ENCODE measurements around the gene PMFBP1.

PMFBP1 gene

DNA sequence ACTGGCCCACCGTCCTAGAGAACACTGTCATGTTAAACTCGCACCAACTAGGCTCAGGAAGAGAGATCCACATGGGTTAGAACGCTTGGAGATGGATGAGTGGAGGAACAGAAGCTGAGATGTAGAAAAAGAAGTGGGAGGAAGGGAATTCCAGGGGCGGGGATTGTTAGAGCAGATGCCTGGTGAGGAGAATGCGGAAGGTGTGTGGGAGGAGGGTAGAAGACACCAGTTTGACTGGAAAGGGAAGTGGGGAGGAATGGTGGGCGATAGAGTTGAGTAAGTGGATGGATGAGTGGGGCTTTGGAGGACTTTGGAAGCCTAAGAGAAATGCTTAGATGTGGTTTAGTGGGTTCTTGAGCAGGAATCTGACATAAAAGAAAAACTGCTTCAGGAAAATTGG lies 40.9 kb downstream of the PMFBP1 start:
- no peak for DNase-seq (ENCODE audit: low read depth, low spot score)

GRCh38 chr16:72129976-72130656 lies 41.8 kb downstream of the PMFBP1 start:
- no peak for DNase-seq (ENCODE audit: low read depth, low spot score)

DNA sequence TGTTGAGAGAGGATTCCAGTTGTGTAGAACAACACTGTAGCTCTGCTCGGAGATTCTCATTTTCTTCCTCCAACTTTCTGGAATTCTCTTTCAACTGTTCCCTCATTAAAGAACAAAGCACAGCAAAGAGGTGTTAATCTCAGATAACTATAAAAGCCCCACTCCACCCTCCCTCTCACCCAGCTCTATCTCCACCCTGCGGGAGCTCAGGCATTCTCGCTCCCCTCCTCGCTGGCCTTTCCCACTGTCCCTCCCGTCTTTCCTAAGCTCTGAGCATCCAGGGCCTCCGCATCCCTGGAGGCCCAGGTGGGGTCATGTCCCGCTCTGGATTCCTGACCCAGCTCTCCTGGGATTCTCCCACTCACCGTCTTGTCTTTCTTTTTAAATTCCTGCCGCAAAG lies 43.3 kb downstream of the PMFBP1 start:
- DNase-seq (ENCODE audit: low read depth, low spot score), result no peak

- DNase-seq (ENCODE audit: low read depth, low spot score), result no peak
Measured at GRCh38 chr16:72126429-72126765, 45.6 kb downstream of the PMFBP1 start.

- no peak for DNase-seq (ENCODE audit: low read depth, low spot score)
Measured at GRCh38 chr16:72125635-72126428, 46.1 kb downstream of the PMFBP1 start.

DNA sequence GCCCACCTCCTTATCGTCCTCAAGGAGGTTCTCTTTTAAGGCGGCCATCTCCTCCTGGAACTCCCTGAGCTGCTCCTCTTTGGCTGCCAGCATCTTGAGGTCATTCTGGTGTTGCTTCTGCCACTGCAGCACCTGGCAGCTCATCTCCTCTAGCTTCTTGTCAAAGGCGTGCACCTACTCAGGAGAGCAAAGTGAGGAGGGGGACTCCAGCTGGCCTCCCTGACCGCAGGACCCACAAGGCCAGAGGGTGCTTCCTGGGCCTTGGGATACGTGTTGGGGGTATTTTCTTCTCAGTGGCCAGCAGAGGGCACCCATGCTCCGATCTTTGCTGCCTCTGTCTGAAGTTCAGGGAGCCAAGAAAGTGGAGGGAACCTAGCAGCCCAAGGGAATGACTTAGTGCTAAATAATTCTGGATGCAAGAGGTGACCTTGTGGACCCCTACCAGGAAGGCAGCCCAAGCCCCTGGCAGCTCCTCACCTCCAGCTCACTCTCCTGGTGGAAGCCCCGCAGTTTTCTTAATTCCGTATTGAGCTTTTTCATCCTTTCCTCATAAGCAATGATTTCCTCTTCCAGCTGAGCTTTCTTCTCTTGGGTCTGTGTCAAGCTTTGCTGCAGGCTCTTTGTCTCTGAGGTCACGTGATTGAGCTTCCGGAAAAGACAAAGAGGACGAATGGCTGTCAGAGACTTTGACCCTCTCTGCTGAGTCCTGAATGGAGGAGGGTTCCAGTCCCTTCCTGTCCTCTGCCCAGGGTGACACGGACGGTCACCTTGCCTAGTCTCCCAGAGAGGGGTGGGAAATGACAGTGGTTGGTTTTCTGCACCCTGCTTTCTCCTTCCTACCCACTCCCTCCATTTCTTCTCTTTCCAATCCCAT lies 47.0 kb downstream of the PMFBP1 start:
- peak; percentile 88 for DNase-seq (ENCODE audit: low read depth, low spot score)

GRCh38 chr16:72124148-72124547 lies 47.8 kb downstream of the PMFBP1 start:
- no peak for DNase-seq (ENCODE audit: low read depth, low spot score)

GRCh38 chr16:72123426-72123825 lies 48.5 kb downstream of the PMFBP1 start:
- no peak for DNase-seq (ENCODE audit: low read depth, low spot score)

- no peak for DNase-seq (ENCODE audit: low read depth, low spot score)
Measured at GRCh38 chr16:72122916-72123315, 49.0 kb downstream of the PMFBP1 start.

- no peak for DNase-seq (ENCODE audit: low read depth, low spot score)
Measured at GRCh38 chr16:72122308-72122707, 49.6 kb downstream of the PMFBP1 start.

DNA sequence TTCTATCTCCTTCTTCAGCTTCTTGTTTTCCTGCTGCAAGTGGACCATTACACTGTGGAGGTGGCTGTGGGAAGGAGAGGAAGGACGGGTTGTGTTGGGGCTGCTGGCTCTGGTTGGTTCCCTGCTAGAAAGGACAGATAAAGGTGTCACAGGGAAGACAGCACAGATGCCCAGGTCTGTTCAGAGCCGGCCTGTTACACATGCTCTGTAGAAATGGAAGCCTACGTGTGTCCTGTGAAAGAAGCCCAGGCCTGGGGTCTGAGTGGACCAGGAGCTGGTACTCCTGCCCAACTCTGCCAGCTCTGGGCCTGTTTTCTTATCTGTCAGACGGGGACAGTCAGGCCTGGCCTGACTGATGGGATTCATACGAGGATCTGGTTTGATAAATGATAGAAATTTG lies 51.9 kb downstream of the PMFBP1 start:
- no peak for DNase-seq (ENCODE audit: low read depth, low spot score)

GRCh38 chr16:72113616-72113945 lies 58.4 kb downstream of the PMFBP1 start:
- no peak for DNase-seq (ENCODE audit: low read depth, low spot score)

DNA sequence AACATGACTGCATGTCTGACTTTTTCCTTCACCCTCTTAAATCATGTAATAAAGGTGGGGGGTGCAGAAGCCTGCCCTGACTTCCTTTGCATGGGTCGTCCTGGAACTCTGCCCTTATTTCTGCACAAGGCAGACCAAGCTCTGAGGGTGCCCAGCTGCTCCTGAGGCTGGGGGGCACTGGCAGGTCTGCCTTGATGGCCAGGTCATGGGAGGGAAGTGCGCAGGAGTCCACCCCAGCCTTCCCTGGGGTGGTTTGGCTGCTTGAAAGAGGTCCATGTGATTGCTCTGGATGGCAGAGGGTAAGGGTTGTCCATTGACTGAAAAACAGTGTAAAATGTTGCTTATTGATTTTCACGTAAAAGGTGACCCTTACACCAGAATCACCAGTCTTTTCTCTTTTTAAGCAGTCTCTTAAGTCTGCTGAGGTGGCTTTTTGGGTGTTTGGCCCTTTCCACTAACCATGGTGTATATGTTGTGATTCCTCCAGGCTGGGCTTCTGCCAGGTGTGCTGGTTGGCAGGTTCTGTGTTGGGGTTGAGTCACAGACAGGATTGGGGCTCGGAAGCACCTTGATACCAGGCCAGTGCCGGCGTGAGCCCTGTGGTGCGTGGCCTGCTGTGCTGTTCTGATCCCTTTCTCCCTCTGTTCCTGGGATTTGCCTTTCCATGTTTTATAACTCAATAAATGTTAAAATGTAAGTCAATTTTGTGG lies 58.9 kb downstream of the PMFBP1 start:
- DNase-seq (ENCODE audit: low read depth, low spot score), result no peak

GRCh38 chr16:72112452-72112792 lies 59.5 kb downstream of the PMFBP1 start:
- no peak for DNase-seq (ENCODE audit: low read depth, low spot score)

DNA sequence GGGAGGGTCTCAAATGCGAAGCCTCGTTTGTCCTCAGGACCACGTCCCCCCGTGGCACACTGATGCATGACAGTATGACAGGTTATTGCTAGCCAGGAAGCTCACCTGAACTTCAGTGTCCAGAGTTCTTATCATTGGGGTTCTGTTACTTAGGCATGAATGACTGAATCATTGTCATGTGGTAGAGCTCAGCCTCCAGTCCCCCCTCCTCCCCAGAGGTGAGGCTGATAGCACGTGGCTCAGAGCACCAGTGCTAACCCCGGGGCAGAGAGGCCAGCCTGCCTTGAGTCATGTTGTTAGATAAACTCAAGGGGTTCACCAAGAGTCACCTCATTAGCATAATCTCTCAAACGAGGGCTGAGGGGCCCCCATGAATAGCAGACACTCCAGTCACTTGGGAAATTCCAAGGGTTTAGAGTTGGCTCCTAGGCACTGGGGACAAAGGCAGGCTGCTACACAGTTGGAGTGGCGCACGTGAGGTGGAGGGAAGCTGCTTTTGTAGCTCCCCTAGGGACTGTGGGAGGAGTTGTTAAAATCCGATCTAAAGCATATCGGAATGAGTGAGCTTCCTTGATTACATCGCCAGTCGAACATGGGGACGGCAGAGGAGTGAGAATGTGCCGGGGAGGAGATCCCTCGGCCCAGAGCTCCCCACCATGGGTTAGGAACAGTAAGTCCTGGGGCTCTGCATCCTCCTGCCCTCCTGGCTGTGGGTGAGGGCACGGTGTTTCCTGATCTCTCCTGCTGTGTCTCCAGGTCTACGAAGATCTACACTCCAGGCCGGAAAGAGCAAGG lies 60.1 kb downstream of the PMFBP1 start:
- DNase-seq (ENCODE audit: low read depth, low spot score), result no peak

DNA sequence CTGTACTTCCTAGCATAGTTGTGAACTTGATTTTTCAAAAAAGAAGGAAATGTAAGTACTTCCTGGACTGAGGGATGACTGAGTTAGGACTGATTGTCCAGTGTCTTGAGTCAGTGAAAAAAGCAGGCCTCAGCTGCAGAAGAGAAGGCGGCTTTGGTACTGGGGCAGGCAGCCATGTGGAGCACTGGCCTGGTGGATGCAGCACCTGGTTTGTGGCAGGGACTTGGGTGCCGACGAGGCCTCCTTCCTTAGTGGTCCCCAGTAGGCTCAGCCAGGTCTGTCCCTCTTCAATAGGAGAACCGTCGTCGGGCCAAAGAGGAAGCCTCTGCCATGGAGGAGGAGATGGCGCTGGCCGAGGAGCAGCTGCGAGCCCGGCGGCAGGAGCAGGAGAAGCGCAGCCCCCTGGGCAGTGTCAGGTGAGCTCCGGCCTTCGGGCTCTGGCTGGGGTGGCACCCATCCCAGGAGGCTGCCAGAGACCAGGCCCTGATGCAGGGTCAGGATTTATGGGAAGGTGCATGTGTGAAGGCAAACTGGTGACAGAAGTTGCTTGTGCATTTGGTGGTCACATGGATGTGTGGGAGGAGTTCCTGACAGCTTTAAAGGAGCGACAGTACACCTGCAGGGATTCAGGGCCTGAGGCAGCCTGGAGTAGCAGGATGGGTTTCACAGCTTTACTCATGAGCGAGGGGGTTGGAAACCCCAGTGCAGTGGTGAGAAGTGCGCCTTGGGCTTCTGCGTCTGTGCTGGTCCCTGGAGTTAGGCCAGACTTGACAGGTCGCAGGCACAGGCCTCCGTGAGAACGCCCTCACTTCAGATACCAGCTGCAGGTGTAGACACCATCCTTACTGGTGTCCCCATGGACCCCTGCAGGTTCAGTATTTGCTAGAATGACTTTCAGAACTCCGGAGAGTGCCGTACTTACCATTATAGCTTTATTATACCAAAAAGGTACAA lies 61.0 kb downstream of the PMFBP1 start:
- DNase-seq (ENCODE audit: low read depth, low spot score), result no peak

GRCh38 chr16:72109966-72110530 lies 61.9 kb downstream of the PMFBP1 start:
- DNase-seq (ENCODE audit: low read depth, low spot score), result no peak

DNA sequence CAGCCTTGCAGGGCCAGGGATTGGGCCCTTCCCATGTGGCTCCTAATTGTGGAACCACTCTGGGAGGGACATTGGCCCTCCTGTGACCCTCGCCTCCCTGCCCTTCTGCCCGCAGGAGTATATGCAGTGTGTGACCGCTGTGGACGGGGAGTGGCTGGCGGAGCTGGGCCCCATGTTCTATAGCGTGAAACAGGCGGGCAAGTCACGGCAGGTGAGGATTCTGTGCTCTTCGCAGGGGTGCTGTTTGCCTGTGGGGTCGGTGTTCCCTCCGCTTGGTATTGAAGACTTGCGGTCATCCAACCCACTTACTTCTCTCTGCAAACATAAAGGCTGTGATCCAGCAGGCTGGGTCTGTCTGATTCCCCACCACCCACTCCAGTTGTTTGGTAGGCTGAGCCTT lies 62.7 kb downstream of the PMFBP1 start:
- DNase-seq (ENCODE audit: low read depth, low spot score), result no peak

- no peak for DNase-seq (ENCODE audit: low read depth, low spot score)
Measured at GRCh38 chr16:72108353-72109102, 63.4 kb downstream of the PMFBP1 start.
